ENCODE results near the gene SND1.

DNA sequence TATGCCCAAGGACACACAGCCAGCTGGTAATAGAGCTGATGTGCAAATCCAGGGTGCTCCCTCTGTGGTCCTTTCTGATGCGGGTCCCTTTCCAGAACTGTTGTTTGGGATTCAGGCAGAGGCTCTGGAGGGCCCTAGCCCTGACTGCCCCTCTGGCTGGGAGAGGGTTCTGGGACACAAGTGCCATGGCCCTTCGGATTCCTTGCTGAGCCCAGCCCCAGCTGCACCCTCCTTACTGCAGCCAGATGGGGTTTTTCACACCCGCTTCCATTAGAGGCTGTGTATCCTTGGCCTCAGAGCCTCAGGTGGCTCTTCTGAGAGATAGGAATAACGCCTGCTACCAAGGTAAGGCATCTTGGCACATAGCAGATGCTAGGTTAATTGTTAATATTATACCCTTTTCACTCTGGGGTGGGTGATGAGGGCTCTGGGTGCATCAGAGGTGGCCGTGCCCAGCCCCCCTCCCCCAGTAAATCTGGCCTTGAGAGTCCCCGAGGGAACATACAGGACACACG lies 469.0 kb downstream of the SND1 start:
- TF ChIP-seq, protein P1, sequence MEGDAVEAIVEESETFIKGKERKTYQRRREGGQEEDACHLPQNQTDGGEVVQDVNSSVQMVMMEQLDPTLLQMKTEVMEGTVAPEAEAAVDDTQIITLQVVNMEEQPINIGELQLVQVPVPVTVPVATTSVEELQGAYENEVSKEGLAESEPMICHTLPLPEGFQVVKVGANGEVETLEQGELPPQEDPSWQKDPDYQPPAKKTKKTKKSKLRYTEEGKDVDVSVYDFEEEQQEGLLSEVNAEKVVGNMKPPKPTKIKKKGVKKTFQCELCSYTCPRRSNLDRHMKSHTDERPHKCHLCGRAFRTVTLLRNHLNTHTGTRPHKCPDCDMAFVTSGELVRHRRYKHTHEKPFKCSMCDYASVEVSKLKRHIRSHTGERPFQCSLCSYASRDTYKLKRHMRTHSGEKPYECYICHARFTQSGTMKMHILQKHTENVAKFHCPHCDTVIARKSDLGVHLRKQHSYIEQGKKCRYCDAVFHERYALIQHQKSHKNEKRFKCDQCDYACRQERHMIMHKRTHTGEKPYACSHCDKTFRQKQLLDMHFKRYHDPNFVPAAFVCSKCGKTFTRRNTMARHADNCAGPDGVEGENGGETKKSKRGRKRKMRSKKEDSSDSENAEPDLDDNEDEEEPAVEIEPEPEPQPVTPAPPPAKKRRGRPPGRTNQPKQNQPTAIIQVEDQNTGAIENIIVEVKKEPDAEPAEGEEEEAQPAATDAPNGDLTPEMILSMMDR (IDR thresholded peaks at IDR 0.05; ENCODE audit: low read depth, low read length, poor library complexity, severe bottlenecking), result no peak
- no peak for TF ChIP-seq EZH2phosphoT487 (IDR thresholded peaks at IDR 0.05; ENCODE audit: borderline replicate concordance, low read length)
